HG03457 (cell line): ENCODE measurements around the gene TAS2R43.
A peak's percentile ranks its signal among the peaks of the same experiment; 100 is the strongest.
"Not testable (repeated sequence)": the region's sequence is repeated elsewhere in the genome, so short reads cannot be mapped to it uniquely, and the experiment has no call there.

Experiments
- ATAC-seq: cut with Tn5 transposase; IDR thresholded peaks from one replicate; pipeline ENCODE4 v1.9.1; 2021; ENCODE audit warnings: moderate number of reproducible peaks; ENCODE audit not compliant: unreplicated experiment

TAS2R43 gene, protein sequence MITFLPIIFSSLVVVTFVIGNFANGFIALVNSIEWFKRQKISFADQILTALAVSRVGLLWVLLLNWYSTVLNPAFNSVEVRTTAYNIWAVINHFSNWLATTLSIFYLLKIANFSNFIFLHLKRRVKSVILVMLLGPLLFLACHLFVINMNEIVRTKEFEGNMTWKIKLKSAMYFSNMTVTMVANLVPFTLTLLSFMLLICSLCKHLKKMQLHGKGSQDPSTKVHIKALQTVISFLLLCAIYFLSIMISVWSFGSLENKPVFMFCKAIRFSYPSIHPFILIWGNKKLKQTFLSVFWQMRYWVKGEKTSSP

DNA sequence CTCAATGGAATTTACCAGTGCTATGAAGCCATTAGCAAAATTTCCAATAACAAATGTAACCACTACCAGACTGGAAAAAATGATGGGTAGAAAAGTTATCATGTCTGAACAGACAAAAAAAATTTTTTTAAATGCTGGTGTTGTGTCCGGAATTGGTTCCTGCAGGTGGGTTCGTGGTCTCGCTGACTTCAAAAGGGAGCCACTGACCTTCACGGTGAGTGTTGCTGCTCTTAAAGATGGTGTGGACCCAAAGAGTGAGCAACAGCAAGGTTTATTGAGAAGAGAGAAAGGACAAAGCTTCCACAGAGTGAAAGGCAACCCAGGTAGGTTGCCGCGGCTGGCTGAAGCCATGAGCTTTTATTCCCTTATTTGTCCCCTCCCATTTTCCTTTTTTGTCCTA, at the start of gene TAS2R43:
Gene TAS2R43, minus strand, starts transcription at position 186 of the 400 bp plus-strand sequence. Its CDS starts 84 bp downstream, at position 102.
- ATAC-seq, result no peak

DNA sequence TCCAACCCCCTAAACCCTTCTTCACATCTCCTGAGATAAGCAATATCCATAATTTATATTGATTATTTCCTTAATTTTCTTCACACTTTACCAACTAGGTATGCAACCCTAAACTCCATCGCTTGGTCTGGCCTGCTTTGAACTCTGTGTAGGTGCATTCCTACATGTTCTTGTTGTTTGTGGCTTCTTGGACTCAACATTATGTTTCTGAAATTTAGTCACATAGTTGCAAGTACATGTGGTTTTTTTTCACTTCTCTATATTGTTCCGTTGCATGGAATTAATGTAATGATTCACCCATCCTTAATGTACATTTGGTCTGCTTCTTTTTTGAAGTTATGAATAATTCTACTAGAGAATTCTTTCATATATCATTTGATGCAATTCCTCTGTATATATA, 44.0 kb upstream of the TAS2R43 start:
- ATAC-seq, result no peak

DNA sequence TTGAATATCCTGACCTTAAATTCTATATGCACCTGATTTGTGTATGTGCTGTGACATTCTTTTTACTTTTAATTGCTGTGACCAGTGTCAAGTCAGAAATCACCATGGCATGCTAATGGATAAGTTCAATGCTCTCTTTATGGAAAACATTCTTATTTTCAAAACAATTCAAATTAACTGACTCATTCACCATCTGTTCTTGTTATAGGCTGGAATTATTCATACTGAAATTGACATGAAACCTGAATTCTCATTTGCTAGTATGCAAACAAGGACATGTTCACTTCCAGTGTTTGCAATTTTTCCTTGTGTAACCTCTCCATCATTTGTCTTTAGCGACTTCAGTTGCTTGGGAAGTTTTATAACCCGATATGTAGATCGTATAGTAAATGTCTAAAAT, 42.2 kb upstream of the TAS2R43 start, which contains the start of gene TAS2R30:
Gene TAS2R30, minus strand, starts transcription at position 340 of the 400 bp plus-strand sequence. CDS start 400 bp downstream, outside the sequence.
- ATAC-seq, result no peak

DNA sequence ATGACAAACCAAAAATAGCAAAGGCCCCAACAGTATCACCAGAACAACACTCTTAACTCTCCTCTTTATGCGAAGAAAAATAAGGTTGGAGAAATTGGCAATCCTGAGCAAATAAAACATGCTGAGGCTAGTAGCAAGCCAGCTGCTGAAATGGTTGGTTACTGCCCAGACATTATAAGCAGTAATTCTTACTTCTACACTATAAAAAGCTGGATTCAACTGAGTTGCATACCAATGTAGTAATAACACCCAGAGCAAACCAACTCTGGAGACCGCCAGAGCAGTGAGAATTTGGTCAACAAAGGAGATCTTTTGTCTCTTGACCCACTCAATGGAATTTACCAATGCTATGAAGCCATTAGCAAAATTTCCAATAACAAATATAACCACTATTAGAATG, 41.7 kb upstream of the TAS2R43 start:
- ATAC-seq, result no peak

DNA sequence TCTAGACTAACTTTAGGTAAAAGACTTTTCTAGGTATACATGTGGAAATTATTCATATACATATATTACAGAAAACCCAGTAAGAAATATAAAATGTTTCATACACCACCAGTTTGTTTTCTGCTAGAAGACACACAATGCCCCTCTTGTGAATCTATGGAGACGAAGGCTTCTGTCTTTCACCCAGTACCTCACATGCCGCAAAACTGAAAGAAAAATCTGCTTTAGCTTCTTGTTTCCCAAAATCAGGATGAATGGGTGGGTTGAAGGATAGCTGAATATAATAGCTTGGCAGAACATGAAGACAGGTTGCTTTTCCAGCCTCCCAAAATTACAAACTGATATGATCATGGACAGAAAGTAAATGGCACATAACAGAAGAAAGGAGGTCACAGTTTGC, 41.0 kb upstream of the TAS2R43 start:
- ATAC-seq, result no peak

DNA sequence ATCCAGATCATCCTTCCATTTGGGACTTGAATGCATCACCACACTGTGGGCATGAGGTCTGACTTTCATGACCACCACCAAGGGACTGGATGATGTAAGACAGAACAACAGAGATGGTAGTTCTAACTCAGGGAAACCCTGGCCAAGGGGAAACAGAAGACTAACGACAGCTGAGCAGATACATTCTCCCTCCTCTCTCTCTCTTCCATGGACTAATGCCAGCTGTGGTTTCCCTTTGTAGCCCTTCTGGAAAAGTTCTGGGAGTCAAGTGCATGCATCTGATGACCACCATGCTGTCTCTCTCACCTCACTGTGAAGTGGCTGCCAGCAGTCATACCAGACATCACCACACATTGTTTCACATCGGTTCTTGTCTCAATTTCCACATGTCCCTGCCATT, 38.9 kb upstream of the TAS2R43 start:
- no peak for ATAC-seq

DNA sequence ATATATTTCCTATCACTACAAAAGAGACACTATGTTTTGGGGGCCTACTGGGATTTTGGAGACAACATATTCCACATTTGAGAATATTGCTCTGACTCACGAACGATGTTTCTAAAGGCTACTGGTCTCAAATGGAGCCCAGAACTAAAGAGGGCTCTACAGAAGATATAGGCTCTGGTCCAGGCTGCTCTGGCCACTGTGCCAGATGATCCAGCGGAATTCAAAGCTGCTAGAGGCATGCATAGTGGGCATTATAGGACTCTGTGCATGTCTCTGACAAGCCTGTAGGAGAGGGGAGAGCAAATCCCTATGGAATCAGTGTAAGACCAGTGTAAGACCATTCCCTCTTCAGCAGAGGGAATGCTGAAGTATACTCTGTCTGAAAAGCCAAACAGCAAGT, 38.3 kb upstream of the TAS2R43 start:
- ATAC-seq, result no peak

DNA sequence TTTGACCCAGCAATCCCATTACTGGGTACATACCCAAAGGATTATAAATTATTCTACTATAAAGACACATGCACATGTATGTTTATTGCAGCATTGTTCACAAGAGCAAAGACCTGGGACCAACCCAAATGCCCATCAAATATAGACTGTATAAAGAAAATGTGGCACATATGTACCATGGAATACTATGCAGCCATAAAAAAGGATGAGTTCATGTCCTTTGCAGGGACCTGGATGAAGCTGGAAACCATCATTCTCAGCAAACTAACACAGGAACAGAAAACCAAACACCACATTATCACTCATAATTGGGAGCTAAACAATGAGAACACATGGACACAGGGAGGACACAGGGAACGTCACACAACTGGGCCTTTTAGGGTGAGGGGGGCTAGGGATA, 22.0 kb upstream of the TAS2R43 start:
- ATAC-seq, result not testable (repeated sequence)

DNA sequence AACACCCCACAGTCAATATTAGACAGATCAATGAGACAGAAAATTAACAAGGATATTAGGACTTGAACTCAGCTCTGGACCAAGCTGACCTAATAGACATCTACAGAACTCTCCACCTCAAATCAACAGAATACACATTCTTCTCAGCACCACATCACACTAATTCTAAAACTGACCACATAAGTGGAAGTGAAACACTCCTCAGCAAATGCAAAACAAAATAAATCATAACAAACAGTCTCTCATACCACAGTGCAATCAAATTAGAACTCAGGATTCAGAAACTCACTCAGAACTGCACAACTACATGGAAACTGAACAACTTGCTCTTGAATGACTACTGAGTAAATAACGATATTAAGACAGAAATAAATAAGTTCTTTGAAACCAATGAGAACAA, 19.1 kb upstream of the TAS2R43 start:
- ATAC-seq, result not testable (repeated sequence)

DNA sequence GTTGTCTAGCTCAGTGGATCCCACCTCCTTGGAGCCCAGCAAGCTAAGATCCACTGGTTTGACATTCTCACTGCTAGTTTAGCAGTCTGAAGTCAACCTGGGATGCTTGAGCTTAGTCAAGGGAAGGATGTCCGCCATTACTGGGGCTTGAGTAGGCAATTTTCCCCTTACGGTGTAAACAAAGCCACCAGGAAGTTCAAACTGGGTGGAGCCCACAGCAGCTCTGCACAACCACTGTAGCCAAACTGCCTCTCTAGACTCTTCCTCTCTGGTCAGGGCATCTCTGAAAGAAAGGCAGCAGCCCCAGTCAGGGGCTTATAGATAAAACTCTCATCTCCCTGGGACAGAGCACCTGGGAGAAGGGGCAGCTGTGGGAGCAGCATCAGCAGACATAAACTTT, 16.7 kb upstream of the TAS2R43 start:
- ATAC-seq, result no peak

DNA sequence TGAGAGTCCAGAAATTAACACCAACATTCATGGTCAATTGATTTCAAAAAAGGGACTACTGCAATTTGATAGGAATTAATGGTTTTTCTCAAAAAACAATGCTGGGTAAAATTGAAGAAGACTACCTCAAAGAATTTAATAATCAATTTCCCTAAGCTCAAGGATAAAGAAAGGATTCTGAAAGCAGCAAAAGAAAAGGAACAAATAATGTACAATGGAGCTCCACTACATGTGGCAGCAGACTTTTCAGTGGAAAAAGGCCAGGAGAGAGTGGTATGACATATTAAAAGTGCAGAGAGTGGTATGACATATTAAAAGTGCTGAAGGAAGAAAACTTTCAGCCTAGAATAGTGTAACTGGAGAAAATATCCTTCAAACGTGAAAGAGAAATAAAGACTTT, 15.6 kb upstream of the TAS2R43 start:
- ATAC-seq, result no peak

DNA sequence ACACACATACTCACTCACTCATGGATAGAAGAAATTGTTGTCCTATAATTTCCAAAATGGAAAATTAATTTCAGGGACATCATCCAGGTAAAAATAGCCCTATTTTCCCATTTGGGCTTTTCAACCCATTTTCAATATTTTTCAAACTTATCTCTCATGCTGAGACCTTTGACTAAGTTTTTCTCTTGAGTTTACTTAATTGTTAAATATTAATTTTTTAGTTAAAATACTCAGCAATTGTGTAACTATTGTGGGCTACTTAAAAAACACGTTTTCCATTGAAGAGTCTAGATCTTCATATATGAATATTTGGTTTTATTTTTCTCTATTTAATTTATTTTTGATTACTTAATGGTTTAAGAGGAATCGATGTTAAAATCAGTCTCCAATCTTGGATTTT, 14.2 kb upstream of the TAS2R43 start:
- ATAC-seq, result no peak

DNA sequence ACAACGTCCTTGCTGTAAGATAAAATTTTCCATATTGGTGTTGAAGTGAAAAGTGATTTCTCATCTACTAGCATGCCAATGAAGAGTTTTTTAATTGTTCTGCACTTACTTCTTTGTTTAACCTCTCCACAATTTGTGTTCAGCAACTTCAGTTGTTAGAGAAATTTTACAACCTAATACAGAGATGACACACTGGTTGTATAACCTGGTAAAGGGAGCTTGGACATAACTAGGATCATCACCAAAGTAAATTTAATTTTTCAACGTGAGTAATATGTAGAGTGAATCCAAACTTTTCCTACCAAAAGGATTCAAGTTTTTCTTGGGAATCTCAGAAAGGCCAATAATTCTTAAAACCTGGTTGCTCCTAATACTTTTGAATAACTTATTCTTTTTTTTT, 13.4 kb upstream of the TAS2R43 start:
- no peak for ATAC-seq

DNA sequence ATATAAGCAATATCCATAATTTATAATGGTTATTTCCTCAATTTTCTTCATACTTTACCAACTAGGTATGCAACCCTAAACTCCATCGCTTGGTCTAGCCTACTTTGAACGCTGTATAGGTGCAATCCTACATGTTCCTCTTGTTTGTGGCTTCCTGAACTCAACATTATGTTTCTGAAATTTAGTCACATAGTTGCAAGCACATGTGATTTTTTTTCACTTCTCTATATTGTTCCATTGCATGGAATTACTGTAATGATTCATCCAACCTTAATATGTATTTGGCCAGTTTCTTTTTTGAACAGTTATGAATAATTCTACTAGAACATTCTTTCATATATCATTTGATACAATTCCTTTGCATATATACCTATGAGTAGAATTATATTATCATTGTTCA, 2.8 kb upstream of the TAS2R43 start:
- not testable (repeated sequence) for ATAC-seq

DNA sequence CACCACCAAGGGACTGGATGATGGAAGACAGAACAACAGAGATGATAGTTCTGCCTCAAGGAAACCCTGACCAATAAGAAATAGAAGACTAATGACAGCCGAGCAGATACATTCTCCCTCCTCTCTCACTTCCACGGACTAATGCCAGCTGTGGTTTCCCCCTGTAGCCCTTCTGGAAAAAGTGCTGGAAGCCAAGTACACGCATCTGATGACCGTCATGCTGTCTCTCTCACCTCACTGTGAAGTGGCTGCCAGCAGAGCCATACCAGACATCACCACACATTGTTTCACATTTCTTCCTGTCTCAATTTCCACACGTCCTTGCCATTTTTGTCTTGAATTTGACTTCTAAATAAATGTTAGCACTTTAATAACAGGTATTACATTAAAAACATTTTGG, 2.9 kb downstream of the TAS2R43 start:
- ATAC-seq, result no peak

DNA sequence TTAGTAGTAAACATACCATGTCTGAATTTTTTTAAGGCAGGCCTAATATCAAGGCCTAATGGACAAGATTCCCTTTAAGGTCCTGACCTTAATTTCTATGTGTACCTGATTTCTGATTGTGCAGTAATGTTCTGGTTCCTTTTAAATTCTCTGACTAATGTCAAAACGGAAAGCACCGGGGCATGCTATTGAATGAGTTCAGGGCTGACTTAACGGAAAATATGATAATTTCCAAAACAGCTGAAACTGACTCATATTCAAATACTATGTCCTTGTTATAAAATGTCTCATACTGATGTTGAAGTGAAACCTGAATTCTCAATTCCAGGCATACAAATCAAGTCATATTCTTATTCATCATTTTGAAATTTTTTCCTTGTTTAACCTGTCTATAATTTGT, 6.7 kb downstream of the TAS2R43 start:
- peak; percentile 63 for ATAC-seq

DNA sequence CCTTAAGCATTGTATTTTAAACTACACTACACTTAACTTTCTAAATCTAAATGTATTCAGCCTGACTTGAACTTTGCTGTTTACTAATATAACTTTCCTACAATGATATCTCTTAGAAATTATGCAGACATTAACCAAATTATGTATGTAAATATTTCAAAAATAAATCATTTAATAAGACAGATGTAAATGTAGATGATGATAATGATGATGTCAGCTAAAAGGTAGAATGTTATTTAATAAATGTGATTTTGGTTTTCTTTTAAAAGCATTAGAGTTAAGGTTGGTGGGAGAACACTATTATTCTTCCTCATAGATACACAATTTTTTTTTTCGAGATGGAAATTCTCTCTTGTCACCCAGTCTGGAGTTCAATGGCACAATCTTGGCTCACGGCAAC, 10.1 kb downstream of the TAS2R43 start:
- ATAC-seq, result no peak

DNA sequence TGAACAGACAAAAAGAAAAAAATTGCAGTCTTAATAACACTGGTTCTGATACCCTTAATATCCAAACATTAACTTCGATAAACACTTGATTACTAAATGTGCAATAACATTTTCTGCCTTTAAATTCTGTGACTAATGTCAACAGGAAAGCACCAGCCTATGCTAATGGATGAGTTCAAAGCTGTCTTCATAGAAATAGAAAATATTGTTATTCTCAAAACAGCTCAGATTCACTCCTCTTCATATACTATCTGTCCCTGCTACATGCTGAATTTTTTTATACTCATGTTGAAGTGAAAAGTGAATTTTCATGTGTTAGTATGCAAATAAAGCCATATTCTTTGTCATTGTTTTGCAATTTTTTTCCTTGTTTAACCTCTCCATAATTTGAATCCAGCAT, 13.9 kb downstream of the TAS2R43 start:
- ATAC-seq, result no peak

DNA sequence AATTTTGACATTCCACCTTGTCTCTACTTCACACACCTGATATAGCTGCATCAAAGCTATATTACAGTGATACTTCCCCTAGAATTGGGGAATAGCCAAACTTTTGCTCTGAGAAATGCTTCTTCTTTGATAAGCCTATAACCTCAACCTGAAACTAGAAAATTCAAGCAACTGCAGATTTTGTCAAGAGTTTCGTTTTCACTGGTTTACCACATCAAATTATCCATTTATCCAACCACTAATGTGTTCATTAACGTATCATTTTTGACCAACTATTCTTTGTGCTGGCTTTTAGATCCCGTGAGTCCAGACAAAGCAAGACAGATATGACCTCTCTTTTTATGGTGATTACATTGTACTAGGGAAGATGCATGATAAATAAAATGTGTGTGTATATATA, 16.5 kb downstream of the TAS2R43 start:
- no peak for ATAC-seq

DNA sequence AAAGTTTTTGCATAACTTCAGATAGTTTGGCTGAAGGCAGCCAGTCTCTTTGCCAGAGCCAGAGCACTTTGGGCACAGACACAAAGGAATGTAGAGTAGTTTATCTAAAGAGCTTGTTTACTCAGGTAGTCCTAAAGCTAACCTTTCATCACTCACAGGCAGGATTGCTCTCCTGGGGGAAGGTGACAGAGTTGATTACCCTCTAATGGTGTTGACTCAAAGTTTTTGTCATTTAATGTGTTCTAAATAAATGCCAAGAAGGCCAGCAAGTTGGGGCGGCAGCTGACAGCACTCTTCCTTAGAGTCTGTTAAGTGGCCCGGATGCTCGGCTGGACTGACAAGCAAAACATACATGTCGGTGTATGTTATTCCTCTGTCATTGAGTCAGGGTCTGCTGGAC, 20.7 kb downstream of the TAS2R43 start:
- no peak for ATAC-seq

DNA sequence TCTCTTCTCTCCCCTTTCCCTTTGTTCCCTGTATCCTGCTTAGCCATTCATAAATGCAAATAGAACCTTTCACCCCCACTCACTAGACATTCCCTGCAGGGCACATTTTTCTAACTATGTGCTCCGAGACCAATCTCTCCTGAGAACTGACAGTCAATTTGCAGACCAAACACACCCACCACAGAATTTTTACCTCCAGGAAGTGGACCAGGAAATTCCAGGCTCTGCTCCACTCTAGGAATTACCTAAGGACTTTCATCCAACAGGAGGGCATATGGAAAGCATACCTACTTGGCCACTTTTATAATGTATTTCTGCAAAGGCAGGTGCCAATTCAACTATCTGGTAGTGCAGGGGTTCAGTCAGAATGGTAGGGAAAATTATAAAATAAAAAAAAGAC, 21.1 kb downstream of the TAS2R43 start:
- no peak for ATAC-seq

DNA sequence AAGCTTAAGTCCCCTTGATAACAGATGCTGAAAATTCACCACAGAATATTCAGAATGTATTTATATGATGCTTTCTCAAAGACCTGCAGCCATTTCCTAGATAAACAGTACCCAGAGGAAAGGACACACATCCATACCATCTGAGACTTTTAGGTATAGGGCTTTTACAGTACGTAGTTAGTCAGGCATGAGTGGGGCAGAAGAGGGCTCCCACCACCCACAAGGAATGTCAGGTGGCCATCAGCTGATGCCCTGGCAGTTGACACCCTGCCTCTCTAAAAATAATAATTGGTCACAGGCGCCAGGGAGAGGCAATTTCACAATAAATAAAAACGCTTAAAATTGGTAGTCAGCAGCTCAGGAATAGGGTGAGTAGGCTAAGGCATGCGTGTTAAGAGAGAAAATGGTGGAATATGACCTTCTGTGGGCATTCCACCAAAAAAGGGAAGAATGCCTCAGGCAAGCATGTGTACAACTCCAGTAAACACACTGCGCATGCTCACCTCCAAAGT, 22.2 kb downstream of the TAS2R43 start:
- no peak for ATAC-seq

DNA sequence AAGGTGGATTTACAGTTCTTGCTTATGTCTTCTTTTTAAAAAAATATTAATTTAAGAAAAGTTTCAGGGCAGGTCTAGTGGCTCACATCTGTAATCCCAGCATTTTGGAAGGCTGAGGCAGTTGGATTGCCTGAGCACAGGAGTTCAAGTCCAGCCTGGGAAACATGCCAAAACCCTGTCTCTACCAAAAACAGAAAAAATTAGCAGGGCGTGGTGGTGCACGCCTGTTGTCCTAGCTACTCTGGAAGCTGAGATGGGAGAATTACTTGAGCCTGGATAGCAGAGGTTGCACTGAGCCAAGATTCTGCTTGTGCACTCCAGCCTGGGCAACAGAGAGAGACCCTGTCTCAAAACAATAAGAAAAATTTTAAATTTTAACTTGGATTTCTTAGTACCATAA, 24.6 kb downstream of the TAS2R43 start:
- no peak for ATAC-seq
